GM19099 (cell line): ENCODE data around the gene GUK1.

ENCODE experiments used
- POLR2A ChIP-seq: IDR thresholded peaks from 3 replicates; pipeline ENCODE4 v1.6.1; 2011; ENCODE audit warnings: low read depth; ENCODE audit not compliant: insufficient read length; ENCODE audit errors: extremely low read depth

GUK1 gene

GRCh38 chr1:228109962-228110488 is 30.1 kb upstream of the GUK1 start:
- TF ChIP-seq POLR2A: no peak

GRCh38 chr1:228110556-228110955 is 29.5 kb upstream of the GUK1 start:
- TF ChIP-seq POLR2A: no peak

- TF ChIP-seq POLR2A: no peak
Measured at GRCh38 chr1:228112167-228112566, 27.9 kb upstream of the GUK1 start.

GRCh38 chr1:228112617-228113016 is 27.5 kb upstream of the GUK1 start:
- TF ChIP-seq POLR2A: no peak

- TF ChIP-seq POLR2A: no peak
Measured at GRCh38 chr1:228114827-228115226, 25.3 kb upstream of the GUK1 start.

GRCh38 chr1:228117335-228117734 is 22.7 kb upstream of the GUK1 start:
- TF ChIP-seq POLR2A: no peak

GRCh38 chr1:228118040-228118439 is 22.0 kb upstream of the GUK1 start:
- no peak for TF ChIP-seq POLR2A

GRCh38 chr1:228120351-228120750 is 19.7 kb upstream of the GUK1 start:
- no peak for TF ChIP-seq POLR2A

- TF ChIP-seq POLR2A: no peak
Measured at GRCh38 chr1:228120857-228121489, 19.1 kb upstream of the GUK1 start.

- TF ChIP-seq POLR2A: no peak
Measured at GRCh38 chr1:228122921-228123441, 17.1 kb upstream of the GUK1 start.

GRCh38 chr1:228123505-228123904 is 16.6 kb upstream of the GUK1 start:
- no peak for TF ChIP-seq POLR2A

- TF ChIP-seq POLR2A: no peak
Measured at GRCh38 chr1:228125185-228125584, 14.9 kb upstream of the GUK1 start.

GRCh38 chr1:228131766-228132165 is 8.3 kb upstream of the GUK1 start:
- no peak for TF ChIP-seq POLR2A

GRCh38 chr1:228134591-228134990 is 5.5 kb upstream of the GUK1 start:
- TF ChIP-seq POLR2A: no peak

- no peak for TF ChIP-seq POLR2A
Measured at GRCh38 chr1:228136901-228137300, 3.2 kb upstream of the GUK1 start.

GRCh38 chr1:228139406-228139930 is 611 bp upstream of the GUK1 start:
- peak; percentile 14 for TF ChIP-seq POLR2A
